DND-41 (cell line): Measurements from ENCODE around the gene FAT1.

ENCODE experiments used
- EZH2 ChIP-seq: IDR thresholded peaks from 3 replicates; pipeline ENCODE4 v1.6.1; 2012; ENCODE audit warnings: borderline replicate concordance, low read depth, mild to moderate bottlenecking, moderate library complexity, low read length, inconsistent platforms; ENCODE audit not compliant: severe bottlenecking
- TF ChIP-seq, protein P1 (sequence below): IDR thresholded peaks from 2 replicates; pipeline ENCODE4 v1.5.1; 2012; ENCODE audit warnings: borderline replicate concordance, low read length, moderate library complexity, mild to moderate bottlenecking; ENCODE audit not compliant: poor library complexity, severe bottlenecking; ENCODE audit errors: extremely low read depth

DNA sequence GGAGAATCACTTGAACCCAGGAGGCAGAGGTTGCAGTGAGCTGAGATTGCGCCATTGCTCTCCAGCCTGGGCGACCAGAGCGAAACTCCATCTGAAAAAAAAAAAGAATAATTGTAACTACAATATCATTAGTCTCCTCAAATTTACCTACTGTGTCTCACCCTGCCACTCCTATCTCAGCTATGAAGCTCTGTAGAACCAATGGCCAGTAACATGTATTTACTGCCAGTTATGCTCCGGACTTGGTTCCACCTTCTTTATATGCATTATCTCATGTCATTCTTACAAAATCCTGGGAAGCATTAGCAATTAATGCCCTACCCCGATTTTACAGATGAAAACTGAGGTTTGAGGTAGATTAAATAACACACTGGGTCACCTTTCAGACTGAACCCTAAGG, 7.0 kb upstream of the FAT1 start:
- no peak for TF ChIP-seq EZH2
- TF ChIP-seq, protein P1, sequence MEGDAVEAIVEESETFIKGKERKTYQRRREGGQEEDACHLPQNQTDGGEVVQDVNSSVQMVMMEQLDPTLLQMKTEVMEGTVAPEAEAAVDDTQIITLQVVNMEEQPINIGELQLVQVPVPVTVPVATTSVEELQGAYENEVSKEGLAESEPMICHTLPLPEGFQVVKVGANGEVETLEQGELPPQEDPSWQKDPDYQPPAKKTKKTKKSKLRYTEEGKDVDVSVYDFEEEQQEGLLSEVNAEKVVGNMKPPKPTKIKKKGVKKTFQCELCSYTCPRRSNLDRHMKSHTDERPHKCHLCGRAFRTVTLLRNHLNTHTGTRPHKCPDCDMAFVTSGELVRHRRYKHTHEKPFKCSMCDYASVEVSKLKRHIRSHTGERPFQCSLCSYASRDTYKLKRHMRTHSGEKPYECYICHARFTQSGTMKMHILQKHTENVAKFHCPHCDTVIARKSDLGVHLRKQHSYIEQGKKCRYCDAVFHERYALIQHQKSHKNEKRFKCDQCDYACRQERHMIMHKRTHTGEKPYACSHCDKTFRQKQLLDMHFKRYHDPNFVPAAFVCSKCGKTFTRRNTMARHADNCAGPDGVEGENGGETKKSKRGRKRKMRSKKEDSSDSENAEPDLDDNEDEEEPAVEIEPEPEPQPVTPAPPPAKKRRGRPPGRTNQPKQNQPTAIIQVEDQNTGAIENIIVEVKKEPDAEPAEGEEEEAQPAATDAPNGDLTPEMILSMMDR: no peak
